ENCODE results near the gene JUN. TPM values are rescaled to one million over a fixed set of nuclear protein-coding genes. Genes with fewer than 3 reads are reported as not detected.

JUN gene
- total and polyA plus RNA-seq, 2 experiments from 2014 or later = 23.3 to 28.5 TPM

DNA sequence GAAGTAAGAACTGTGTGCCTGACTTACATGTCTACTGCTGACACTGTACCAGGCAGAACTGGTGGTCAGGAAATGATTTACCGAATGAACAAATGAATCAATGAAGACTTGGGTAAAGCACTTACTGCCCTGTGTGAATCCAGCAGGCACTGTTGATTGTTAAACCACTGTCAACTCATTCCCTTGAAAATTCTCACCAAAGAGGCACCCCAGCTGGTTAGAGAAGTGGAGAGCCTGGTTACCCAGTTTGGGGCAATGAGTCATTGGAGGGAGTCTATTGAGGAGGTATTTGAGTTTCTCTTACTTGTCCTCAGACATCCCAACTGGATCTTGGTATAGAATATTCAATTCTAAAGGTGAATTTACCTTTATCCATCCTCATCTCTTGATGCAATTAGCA is 34.2 kb downstream of the JUN start:
- Mint-ChIP-seq H3K4me1 (peaks cover 11% of the 10 kb centered on the region), H3K36me3 (ENCODE audit: low read depth) (no peaks in the 10 kb centered on the region), H3K4me3 (no peak overlapping the region), H3K27me3 (ENCODE audit: insufficient read depth, low read depth, poor library complexity) (no peaks in the 10 kb centered on the region), H3K9me3 (no peaks in the 10 kb centered on the region), H3K27ac (no peak overlapping the region)
- no peak overlapping the region for H3K27ac ChIP-seq (ENCODE audit: low read depth)
- H3K36me3 ChIP-seq (ENCODE audit: insufficient read depth) = no peaks in the 10 kb centered on the region
- H3K9me2 ChIP-seq (ENCODE audit: insufficient read depth) = peaks cover 10% of the 10 kb centered on the region; the same call in 1 of the 2 replicates
- TF ChIP-seq, protein P1, sequence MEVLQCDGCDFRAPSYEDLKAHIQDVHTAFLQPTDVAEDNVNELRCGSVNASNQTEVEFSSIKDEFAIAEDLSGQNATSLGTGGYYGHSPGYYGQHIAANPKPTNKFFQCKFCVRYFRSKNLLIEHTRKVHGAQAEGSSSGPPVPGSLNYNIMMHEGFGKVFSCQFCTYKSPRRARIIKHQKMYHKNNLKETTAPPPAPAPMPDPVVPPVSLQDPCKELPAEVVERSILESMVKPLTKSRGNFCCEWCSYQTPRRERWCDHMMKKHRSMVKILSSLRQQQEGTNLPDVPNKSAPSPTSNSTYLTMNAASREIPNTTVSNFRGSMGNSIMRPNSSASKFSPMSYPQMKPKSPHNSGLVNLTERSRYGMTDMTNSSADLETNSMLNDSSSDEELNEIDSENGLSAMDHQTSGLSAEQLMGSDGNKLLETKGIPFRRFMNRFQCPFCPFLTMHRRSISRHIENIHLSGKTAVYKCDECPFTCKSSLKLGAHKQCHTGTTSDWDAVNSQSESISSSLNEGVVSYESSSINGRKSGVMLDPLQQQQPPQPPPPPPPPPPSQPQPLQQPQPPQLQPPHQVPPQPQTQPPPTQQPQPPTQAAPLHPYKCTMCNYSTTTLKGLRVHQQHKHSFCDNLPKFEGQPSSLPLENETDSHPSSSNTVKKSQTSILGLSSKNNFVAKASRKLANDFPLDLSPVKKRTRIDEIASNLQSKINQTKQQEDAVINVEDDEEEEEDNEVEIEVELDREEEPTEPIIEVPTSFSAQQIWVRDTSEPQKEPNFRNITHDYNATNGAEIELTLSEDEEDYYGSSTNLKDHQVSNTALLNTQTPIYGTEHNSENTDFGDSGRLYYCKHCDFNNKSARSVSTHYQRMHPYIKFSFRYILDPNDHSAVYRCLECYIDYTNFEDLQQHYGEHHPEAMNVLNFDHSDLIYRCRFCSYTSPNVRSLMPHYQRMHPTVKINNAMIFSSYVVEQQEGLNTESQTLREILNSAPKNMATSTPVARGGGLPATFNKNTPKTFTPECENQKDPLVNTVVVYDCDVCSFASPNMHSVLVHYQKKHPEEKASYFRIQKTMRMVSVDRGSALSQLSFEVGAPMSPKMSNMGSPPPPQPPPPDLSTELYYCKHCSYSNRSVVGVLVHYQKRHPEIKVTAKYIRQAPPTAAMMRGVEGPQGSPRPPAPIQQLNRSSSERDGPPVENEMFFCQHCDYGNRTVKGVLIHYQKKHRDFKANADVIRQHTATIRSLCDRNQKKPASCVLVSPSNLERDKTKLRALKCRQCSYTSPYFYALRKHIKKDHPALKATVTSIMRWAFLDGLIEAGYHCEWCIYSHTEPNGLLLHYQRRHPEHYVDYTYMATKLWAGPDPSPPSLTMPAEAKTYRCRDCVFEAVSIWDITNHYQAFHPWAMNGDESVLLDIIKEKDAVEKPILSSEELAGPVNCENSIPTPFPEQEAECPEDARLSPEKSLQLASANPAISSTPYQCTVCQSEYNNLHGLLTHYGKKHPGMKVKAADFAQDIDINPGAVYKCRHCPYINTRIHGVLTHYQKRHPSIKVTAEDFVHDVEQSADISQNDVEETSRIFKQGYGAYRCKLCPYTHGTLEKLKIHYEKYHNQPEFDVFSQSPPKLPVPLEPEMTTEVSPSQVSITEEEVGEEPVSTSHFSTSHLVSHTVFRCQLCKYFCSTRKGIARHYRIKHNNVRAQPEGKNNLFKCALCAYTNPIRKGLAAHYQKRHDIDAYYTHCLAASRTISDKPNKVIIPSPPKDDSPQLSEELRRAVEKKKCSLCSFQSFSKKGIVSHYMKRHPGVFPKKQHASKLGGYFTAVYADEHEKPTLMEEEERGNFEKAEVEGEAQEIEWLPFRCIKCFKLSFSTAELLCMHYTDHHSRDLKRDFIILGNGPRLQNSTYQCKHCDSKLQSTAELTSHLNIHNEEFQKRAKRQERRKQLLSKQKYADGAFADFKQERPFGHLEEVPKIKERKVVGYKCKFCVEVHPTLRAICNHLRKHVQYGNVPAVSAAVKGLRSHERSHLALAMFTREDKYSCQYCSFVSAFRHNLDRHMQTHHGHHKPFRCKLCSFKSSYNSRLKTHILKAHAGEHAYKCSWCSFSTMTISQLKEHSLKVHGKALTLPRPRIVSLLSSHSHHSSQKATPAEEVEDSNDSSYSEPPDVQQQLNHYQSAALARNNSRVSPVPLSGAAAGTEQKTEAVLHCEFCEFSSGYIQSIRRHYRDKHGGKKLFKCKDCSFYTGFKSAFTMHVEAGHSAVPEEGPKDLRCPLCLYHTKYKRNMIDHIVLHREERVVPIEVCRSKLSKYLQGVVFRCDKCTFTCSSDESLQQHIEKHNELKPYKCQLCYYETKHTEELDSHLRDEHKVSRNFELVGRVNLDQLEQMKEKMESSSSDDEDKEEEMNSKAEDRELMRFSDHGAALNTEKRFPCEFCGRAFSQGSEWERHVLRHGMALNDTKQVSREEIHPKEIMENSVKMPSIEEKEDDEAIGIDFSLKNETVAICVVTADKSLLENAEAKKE (CRISPR knock-in tag; IDR thresholded peaks at IDR 0.05) = no peak
- TF ChIP-seq, protein P2, sequence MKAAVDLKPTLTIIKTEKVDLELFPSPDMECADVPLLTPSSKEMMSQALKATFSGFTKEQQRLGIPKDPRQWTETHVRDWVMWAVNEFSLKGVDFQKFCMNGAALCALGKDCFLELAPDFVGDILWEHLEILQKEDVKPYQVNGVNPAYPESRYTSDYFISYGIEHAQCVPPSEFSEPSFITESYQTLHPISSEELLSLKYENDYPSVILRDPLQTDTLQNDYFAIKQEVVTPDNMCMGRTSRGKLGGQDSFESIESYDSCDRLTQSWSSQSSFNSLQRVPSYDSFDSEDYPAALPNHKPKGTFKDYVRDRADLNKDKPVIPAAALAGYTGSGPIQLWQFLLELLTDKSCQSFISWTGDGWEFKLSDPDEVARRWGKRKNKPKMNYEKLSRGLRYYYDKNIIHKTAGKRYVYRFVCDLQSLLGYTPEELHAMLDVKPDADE (IDR thresholded peaks at IDR 0.05) = no peak
- TF ChIP-seq JUNB (IDR thresholded peaks at IDR 0.05; ENCODE audit: unreplicated experiment) (no peak), CREB1 (CRISPR knock-in tag; IDR thresholded peaks at IDR 0.05; ENCODE audit: low read depth) (no peak), STAT1 (IDR thresholded peaks at IDR 0.05; ENCODE audit: unreplicated experiment) (no peak), ZNF331 (CRISPR knock-in tag; IDR thresholded peaks at IDR 0.05; ENCODE audit: low read depth) (no peak), EZH2 (IDR thresholded peaks at IDR 0.05; ENCODE audit: low read depth, unreplicated experiment) (no peak), ZNF114 (CRISPR knock-in tag; IDR thresholded peaks at IDR 0.05) (no peak), REST (IDR thresholded peaks at IDR 0.05; ENCODE audit: unreplicated experiment) (no peak), EZH2phosphoT487 (IDR thresholded peaks at IDR 0.05; ENCODE audit: unreplicated experiment) (no peak), POLR2AphosphoS5 (IDR thresholded peaks at IDR 0.05; ENCODE audit: low read depth) (no peak)
- TF ChIP-seq, protein P3, sequence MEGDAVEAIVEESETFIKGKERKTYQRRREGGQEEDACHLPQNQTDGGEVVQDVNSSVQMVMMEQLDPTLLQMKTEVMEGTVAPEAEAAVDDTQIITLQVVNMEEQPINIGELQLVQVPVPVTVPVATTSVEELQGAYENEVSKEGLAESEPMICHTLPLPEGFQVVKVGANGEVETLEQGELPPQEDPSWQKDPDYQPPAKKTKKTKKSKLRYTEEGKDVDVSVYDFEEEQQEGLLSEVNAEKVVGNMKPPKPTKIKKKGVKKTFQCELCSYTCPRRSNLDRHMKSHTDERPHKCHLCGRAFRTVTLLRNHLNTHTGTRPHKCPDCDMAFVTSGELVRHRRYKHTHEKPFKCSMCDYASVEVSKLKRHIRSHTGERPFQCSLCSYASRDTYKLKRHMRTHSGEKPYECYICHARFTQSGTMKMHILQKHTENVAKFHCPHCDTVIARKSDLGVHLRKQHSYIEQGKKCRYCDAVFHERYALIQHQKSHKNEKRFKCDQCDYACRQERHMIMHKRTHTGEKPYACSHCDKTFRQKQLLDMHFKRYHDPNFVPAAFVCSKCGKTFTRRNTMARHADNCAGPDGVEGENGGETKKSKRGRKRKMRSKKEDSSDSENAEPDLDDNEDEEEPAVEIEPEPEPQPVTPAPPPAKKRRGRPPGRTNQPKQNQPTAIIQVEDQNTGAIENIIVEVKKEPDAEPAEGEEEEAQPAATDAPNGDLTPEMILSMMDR (conservative IDR thresholded peaks at IDR 0.05; ENCODE audit: low read depth in 2 of 2) = no peak
- H3K4me2 ChIP-seq = no peak overlapping the region
- DNase-seq (ENCODE audit: low spot score) (no peak), ATAC-seq (no peak)
- no peaks in the 10 kb centered on the region for H3K27me3 ChIP-seq (ENCODE audit: insufficient read depth)
- no peaks in the 10 kb centered on the region for H4K20me1 ChIP-seq (replicated peaks; ENCODE audit: insufficient read depth)
- H3K4me1 ChIP-seq (ENCODE audit: insufficient read depth) = peaks cover 13% of the 10 kb centered on the region
- no peaks in the 10 kb centered on the region for H3F3A ChIP-seq (replicated peaks; ENCODE audit: low read depth)
- H3K4me3 ChIP-seq = no peak overlapping the region
- H2AFZ ChIP-seq = peak overlapping the region; percentile 52; the same call in 1 of the 2 replicates
- H3K79me2 ChIP-seq (replicated peaks; ENCODE audit: insufficient read depth) = no peaks in the 10 kb centered on the region

All from GM23338 (cell line).